NB4 (cell line): Measurements from ENCODE around the gene ANKH.

Source experiments
- DNase-seq: peaks from one replicate; pipeline ENCODE4 v3.0.0; 2010; ENCODE audit warnings: low read depth
- H3K4me3 ChIP-seq: one replicate; pipeline ENCODE4 v1.5.1; 2011; ENCODE audit warnings: mild to moderate bottlenecking, low read depth, low read length, moderate library complexity
- MYC ChIP-seq: IDR thresholded peaks from 2 replicates; pipeline ENCODE4 v1.6.1; 2011; ENCODE audit warnings: low read depth, low read length
- POLR2A ChIP-seq: IDR thresholded peaks from 2 replicates; pipeline ENCODE4 v1.6.1; 2011; ENCODE audit warnings: mild to moderate bottlenecking; ENCODE audit not compliant: insufficient read length; ENCODE audit errors: extremely low read depth
- TF ChIP-seq, protein P1 (sequence below): IDR thresholded peaks from one replicate; pipeline ENCODE4 v1.5.1; 2012; ENCODE audit warnings: low read depth, low read length
- TF ChIP-seq, protein P2 (sequence below): IDR thresholded peaks from 2 replicates; pipeline ENCODE4 v1.6.1; 2011; ENCODE audit warnings: low read depth, low read length

Gene ANKH

GRCh38 chr5:14855366-14855765 lies 16.2 kb downstream of the ANKH start:
- H3K4me3 ChIP-seq, result no peak overlapping the region
- TF ChIP-seq, protein P1, sequence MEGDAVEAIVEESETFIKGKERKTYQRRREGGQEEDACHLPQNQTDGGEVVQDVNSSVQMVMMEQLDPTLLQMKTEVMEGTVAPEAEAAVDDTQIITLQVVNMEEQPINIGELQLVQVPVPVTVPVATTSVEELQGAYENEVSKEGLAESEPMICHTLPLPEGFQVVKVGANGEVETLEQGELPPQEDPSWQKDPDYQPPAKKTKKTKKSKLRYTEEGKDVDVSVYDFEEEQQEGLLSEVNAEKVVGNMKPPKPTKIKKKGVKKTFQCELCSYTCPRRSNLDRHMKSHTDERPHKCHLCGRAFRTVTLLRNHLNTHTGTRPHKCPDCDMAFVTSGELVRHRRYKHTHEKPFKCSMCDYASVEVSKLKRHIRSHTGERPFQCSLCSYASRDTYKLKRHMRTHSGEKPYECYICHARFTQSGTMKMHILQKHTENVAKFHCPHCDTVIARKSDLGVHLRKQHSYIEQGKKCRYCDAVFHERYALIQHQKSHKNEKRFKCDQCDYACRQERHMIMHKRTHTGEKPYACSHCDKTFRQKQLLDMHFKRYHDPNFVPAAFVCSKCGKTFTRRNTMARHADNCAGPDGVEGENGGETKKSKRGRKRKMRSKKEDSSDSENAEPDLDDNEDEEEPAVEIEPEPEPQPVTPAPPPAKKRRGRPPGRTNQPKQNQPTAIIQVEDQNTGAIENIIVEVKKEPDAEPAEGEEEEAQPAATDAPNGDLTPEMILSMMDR, result no peak
- no peak for TF ChIP-seq MYC
- TF ChIP-seq, protein P2, sequence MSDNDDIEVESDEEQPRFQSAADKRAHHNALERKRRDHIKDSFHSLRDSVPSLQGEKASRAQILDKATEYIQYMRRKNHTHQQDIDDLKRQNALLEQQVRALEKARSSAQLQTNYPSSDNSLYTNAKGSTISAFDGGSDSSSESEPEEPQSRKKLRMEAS, result no peak
- no peak for TF ChIP-seq POLR2A
- DNase-seq, result peak; percentile 13

- no peak overlapping the region for H3K4me3 ChIP-seq
- DNase-seq, result no peak
- TF ChIP-seq, protein P1, result no peak
- TF ChIP-seq, protein P2, result no peak
These were observed 16.8 kb downstream of the ANKH start for GRCh38 chr5:14854799-14855198.

GRCh38 chr5:14853685-14854084 lies 17.9 kb downstream of the ANKH start:
- no peak for DNase-seq
- TF ChIP-seq, protein P2, result no peak
- TF ChIP-seq, protein P1, result no peak
- TF ChIP-seq MYC, result no peak
- no peak for TF ChIP-seq POLR2A
- H3K4me3 ChIP-seq, result no peak overlapping the region

- no peak for DNase-seq
- H3K4me3 ChIP-seq, result no peak overlapping the region
- TF ChIP-seq, protein P2, result no peak
- no peak for TF ChIP-seq POLR2A
- TF ChIP-seq, protein P1, result no peak
- TF ChIP-seq MYC, result no peak
These were observed 18.8 kb downstream of the ANKH start for GRCh38 chr5:14852779-14853178.

GRCh38 chr5:14851999-14852526 lies 19.5 kb downstream of the ANKH start:
- H3K4me3 ChIP-seq, result no peak overlapping the region
- TF ChIP-seq MYC, result no peak
- TF ChIP-seq POLR2A, result no peak
- TF ChIP-seq, protein P1, result no peak
- TF ChIP-seq, protein P2, result no peak
- DNase-seq, result no peak

GRCh38 chr5:14851597-14851996 lies 20.0 kb downstream of the ANKH start:
- no peak for DNase-seq
- TF ChIP-seq MYC (no peak), POLR2A (no peak)
- TF ChIP-seq, protein P1, result no peak
- TF ChIP-seq, protein P2, result no peak
- H3K4me3 ChIP-seq, result no peak overlapping the region
